ENCODE results near the gene DEFB125.

DNA sequence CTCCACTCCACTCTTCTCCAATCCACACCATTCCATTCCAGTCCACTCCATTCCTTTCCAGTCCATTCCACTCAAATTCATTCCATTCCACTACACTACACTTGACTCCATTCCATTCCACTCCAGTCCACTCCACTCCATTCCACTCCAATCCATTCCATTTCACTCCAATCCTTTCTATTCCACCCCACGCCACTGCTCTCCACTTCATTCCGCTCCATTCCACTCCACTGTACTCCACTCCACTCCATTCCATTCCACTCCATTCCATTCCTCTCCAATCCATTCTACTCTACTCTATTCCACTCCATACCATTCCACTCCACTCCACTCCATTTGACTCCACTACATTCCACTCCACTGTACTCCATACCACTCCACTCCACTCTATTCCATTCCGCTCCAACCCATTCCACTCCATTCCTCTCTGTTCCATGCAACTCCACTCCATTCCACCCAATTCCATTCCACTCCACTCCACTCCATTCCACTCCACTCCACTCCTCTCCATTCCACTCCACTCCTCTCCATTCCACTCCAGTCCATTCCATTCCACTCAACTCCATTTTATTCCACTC is 23.4 kb upstream of the DEFB125 start:
- TF ChIP-seq, protein P1, sequence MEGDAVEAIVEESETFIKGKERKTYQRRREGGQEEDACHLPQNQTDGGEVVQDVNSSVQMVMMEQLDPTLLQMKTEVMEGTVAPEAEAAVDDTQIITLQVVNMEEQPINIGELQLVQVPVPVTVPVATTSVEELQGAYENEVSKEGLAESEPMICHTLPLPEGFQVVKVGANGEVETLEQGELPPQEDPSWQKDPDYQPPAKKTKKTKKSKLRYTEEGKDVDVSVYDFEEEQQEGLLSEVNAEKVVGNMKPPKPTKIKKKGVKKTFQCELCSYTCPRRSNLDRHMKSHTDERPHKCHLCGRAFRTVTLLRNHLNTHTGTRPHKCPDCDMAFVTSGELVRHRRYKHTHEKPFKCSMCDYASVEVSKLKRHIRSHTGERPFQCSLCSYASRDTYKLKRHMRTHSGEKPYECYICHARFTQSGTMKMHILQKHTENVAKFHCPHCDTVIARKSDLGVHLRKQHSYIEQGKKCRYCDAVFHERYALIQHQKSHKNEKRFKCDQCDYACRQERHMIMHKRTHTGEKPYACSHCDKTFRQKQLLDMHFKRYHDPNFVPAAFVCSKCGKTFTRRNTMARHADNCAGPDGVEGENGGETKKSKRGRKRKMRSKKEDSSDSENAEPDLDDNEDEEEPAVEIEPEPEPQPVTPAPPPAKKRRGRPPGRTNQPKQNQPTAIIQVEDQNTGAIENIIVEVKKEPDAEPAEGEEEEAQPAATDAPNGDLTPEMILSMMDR (IDR thresholded peaks at IDR 0.05): no peak
- no peak for TF ChIP-seq POLR2A (IDR thresholded peaks at IDR 0.05)

All from Peyer's patch (tissue), 4 donors.